GM19025 (cell line): ENCODE data around the gene TMEM221.
A peak's percentile ranks its signal among the peaks of the same experiment; 100 is the strongest.
"Not testable (repeated sequence)": the region's sequence is repeated elsewhere in the genome, so short reads cannot be mapped to it uniquely, and the experiment has no call there.

Experiments used
- ATAC-seq: cut with Tn5 transposase; IDR thresholded peaks from one replicate; pipeline ENCODE4 v1.9.1; 2021; ENCODE audit warnings: mild to moderate bottlenecking, low read depth, moderate library complexity; ENCODE audit not compliant: unreplicated experiment

TMEM221 gene

GRCh38 chr19:17475011-17475540 lies 26.6 kb upstream of the TMEM221 start:
- ATAC-seq = not testable (repeated sequence)

- no peak for ATAC-seq
These were observed 24.6 kb upstream of the TMEM221 start for GRCh38 chr19:17473041-17473440.

GRCh38 chr19:17471410-17472125 lies 23.1 kb upstream of the TMEM221 start:
- ATAC-seq = no peak

GRCh38 chr19:17470068-17470841 lies 21.8 kb upstream of the TMEM221 start, which contains the start of gene SLC27A1:
Gene SLC27A1 (plus strand): TSS chr19:17470524. CDS start chr19:17470541, 17 bp downstream.
- peak; percentile 75 for ATAC-seq

- peak; percentile 50 for ATAC-seq
These were observed 21.1 kb upstream of the TMEM221 start for GRCh38 chr19:17469481-17470067.

GRCh38 chr19:17469092-17469480 lies 20.6 kb upstream of the TMEM221 start:
- no peak for ATAC-seq

- no peak for ATAC-seq
These were observed 20.0 kb upstream of the TMEM221 start for GRCh38 chr19:17468302-17469091.

- ATAC-seq = no peak
These were observed 19.2 kb upstream of the TMEM221 start for GRCh38 chr19:17467471-17468301.

GRCh38 chr19:17466487-17466850 lies 18.0 kb upstream of the TMEM221 start:
- ATAC-seq = no peak

- ATAC-seq = no peak
These were observed 12.1 kb upstream of the TMEM221 start, which contains the start of gene NXNL1 for GRCh38 chr19:17460372-17461230. Gene NXNL1 (minus strand): TSS chr19:17460926. CDS start chr19:17460869, 57 bp downstream.

GRCh38 chr19:17458970-17459369 lies 10.5 kb upstream of the TMEM221 start:
- ATAC-seq = no peak

GRCh38 chr19:17457616-17458015 lies 9.1 kb upstream of the TMEM221 start:
- ATAC-seq = no peak

- no peak for ATAC-seq
These were observed 7.7 kb upstream of the TMEM221 start for GRCh38 chr19:17456127-17456526.

- ATAC-seq = no peak
These were observed 7.0 kb upstream of the TMEM221 start for GRCh38 chr19:17455308-17456123.

- no peak for ATAC-seq
These were observed 6.2 kb upstream of the TMEM221 start for GRCh38 chr19:17454576-17455071.

- ATAC-seq = no peak
These were observed 3.4 kb upstream of the TMEM221 start for GRCh38 chr19:17451820-17452219.

GRCh38 chr19:17450264-17451075 lies 2.0 kb upstream of the TMEM221 start:
- ATAC-seq = no peak
